Stimulated activated CD8-positive, alpha-beta memory T cell treated with anti-CD3 and anti-CD28 coated beads, Interleukin-4, amount 100 ng/mL, for 24 hours (primary cell): ENCODE results near the gene LIMCH1.
"Not testable (repeated sequence)": the region's sequence is repeated elsewhere in the genome, so short reads cannot be mapped to it uniquely, and the experiment has no call there.

ENCODE experiments used
- DNase-seq: peaks from one replicate; pipeline ENCODE4 v3.0.0-alpha.2; 2020; ENCODE audit warnings: low read depth

LIMCH1 gene

GRCh38 chr4:41683326-41683725 lies 145.4 kb downstream of the LIMCH1 start:
- DNase-seq: no peak

- DNase-seq: no peak
Measured at GRCh38 chr4:41686893-41687292, 148.9 kb downstream of the LIMCH1 start.

- DNase-seq: no peak
Measured at GRCh38 chr4:41687971-41688370, 150.0 kb downstream of the LIMCH1 start.

GRCh38 chr4:41692717-41693345 lies 154.9 kb downstream of the LIMCH1 start:
- peak; percentile 1 for DNase-seq

GRCh38 chr4:41693629-41694028 lies 155.7 kb downstream of the LIMCH1 start:
- no peak for DNase-seq

DNA sequence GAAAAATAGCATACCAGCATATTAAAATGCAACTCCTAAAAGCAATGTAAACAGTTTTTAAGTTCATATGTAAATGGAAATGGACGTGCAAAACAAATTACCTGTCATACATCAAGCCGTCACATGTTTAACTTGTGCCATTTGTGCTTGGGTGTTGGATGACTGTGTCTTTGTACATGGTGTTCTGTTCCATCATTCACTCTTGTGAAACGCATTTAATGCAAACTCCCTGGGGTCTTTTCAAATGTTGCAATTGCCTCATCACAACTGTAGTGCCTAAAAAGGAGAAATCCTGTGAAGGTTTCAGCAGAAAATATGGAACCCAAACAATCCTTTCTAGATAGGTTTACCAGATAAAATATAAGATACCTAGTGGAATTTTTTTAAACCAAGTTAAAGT lies 158.2 kb downstream of the LIMCH1 start:
- no peak for DNase-seq

- DNase-seq: no peak
Measured at GRCh38 chr4:41696763-41697162, 158.8 kb downstream of the LIMCH1 start.

- no peak for DNase-seq
Measured at GRCh38 chr4:41701983-41702382, 164.0 kb downstream of the LIMCH1 start.

- DNase-seq: no peak
Measured at GRCh38 chr4:41702770-41703169, 164.8 kb downstream of the LIMCH1 start.

DNA sequence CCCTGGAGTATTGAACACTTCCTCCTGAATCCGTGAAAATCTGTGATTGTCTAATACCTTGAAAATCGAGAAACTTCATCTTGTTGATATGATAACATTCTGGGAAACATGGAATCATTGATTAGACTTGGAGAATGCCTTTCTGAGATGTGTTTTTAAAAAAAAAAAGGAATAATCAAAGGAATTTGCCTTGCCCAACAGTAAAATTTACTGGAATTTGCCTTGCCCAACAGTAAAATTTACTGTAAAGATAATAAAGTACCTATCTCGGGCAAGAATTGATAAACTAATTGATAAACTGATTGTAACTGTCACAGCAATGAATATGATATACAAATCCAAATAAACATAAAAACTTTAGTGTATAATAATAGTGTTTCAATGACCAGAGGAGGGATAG lies 165.8 kb downstream of the LIMCH1 start:
- DNase-seq: no peak

DNA sequence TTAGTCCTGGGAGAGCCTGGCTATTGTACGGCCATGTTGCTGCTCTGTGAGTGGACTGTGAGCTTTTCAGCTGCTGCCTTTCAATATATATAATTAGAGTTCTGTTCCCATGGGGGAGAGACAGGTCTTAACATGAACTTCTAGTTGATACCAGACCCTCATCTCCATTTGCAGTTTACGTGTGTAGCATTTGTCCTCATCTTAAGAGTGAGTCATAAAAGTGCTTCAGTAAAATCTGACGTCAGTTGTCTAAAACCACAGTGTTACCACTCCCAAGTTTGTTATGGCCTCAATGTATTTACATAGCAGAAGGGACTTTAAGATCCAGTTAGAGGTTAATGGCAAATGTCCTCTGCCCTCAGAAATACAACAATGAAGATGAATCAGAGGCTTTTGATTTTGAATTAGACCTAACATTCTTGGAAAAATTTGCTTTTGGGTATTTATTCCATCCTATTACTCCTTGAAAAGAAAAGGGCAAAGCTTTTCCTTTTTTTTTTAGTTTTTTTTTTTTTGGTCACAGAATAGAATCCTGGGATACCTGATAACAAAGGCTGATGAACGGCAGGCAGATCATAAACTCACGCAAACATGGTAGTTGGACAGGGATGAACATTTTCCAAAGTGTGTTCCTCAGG lies 172.0 kb downstream of the LIMCH1 start:
- no peak for DNase-seq

- not testable (repeated sequence) for DNase-seq
Measured at GRCh38 chr4:41711654-41712053, 173.7 kb downstream of the LIMCH1 start.

DNA sequence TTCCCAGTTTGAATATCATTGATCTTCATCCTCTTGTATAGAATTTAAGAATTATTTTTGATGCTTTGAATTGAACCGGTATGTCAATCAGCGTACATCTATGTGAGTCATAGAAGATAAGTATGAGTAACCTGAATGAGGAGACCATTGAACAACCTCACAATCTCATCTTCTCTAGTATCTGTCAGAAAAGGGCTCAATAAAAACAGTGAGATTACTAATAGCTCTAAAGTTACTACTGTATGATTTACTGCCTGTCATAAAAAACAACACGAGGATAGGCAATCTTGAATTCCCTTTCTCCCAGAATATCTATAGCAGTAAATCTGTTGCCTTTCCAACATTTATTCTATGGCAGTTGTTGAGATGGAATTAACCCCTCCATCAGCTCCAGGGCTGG lies 174.5 kb downstream of the LIMCH1 start:
- DNase-seq: no peak

GRCh38 chr4:41713768-41714167 lies 175.8 kb downstream of the LIMCH1 start:
- DNase-seq: no peak

- DNase-seq: no peak
Measured at GRCh38 chr4:41714364-41715000, 176.5 kb downstream of the LIMCH1 start.

- DNase-seq: no peak
Measured at GRCh38 chr4:41715155-41715554, 177.2 kb downstream of the LIMCH1 start.

GRCh38 chr4:41718907-41719306 lies 180.9 kb downstream of the LIMCH1 start:
- DNase-seq: no peak

DNA sequence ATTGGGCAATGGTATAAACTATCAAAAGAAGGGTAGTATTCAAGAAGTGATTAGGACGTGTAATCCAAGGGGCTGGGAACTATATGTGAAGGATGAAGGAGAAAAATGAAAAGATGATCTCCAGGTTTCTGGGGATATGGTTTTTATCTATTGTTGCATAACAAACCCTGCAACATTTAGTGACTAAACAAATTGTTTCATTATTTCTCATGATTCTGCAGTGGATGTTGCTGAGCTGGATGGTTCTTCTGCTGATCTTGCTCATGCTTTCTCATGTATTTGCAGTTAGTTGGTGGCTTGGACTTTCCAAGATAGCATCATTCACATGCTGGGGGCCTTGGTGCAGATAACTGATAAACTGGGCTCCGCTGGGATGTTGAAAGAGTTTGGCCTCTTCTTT lies 181.5 kb downstream of the LIMCH1 start:
- DNase-seq: no peak

DNA sequence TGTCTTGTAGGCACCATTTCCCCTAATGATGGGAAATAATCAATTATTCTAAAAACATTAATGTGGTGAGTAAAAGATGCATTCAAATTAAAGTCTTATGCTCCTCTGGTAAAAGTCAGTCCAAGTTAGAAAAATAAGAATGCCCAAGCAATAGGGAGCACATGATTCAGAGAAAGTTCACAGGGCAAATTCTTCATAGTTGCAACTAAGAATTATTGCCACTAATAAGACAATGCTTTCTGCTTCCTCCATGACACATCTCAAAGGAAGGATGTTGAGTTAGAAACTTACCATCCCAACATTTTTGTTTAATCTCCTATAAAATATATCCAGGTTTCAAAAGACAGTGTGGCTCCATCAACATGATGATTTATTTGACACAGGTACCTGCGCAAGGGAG lies 184.2 kb downstream of the LIMCH1 start:
- DNase-seq: no peak

DNA sequence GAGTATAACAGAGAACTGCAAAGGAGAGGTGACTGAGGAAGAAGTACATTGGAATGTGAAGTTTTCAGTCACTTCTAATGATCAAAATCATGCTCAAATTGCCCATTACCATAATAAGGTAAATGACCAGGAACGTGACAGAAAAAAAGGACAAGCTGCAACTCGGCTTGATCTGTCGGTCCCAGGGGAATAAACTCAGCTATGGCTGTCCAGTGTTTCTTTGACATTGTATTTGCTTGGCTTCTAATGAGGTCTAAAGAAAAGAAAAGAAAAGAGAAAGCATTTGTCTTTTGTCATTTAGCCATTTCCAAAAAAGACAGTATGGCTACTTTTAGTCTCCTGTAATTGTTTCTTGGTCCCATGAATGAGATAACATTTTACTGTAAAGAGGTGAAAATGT lies 185.3 kb downstream of the LIMCH1 start:
- DNase-seq: no peak

GRCh38 chr4:41725254-41725653 lies 187.3 kb downstream of the LIMCH1 start:
- no peak for DNase-seq

DNA sequence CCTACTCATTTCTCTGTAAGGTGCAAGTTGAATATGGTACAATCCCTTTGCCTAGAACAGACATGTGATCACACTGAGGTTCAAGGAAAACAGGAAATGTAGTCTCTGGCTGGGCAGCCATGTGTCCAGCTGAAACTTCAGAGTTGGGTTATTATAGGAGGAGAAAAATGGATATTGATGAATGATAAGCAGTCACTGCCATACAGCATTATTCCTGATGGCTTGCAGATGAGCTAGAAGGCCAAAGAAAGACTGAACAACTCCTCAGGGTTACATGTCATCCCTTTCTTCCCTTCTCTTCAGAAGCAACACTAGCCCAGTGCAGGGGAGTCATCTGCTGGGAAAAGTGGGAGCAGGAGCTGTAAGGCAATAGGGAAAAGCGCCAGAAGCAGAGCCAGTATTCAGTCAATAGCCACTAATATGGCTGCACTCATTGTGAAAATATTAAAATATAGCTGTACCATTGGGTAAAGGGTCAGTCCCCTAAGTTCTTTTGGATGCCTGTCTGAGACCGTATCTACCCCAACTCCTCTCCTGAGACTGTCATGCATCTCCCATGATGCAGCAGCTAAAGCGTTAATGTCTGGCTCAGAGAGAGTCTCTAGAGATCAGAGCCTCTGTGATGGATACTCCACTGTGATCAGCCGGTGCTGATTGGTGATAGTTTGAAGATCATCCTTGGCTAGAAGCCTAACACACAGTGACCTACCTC lies 190.1 kb downstream of the LIMCH1 start:
- no peak for DNase-seq

GRCh38 chr4:41728573-41728913 lies 190.6 kb downstream of the LIMCH1 start:
- no peak for DNase-seq
